SK-N-SH treated with all-trans-retinoic acid at 6 μM for 48 hours (cell line): ENCODE results near the gene SMAD9.

Experiments
- BACH2 ChIP-seq: fragments of 250-450 bp; sonication (Bioruptor Pico); IDR thresholded peaks from 2 replicates; pipeline ENCODE4 v1.9.0; 2021; ENCODE audit warnings: mild to moderate bottlenecking, borderline replicate concordance
- CREB5 ChIP-seq: fragments of 250-450 bp; sonication (Bioruptor Pico); IDR thresholded peaks from 2 replicates; pipeline ENCODE4 v1.5.1; 2020; ENCODE audit warnings: low read depth, mild to moderate bottlenecking, moderate library complexity
- GLIS3 ChIP-seq: fragments of 250-450 bp; sonication (Bioruptor Pico); IDR thresholded peaks from 2 replicates; pipeline ENCODE4 v1.5.0; 2020; ENCODE audit warnings: mild to moderate bottlenecking, moderate library complexity
- TOX ChIP-seq: fragments of 250-450 bp; sonication (Bioruptor Pico); IDR thresholded peaks from 2 replicates; pipeline ENCODE4 v1.8.0; 2021; ENCODE audit warnings: mild to moderate bottlenecking, moderate library complexity, borderline replicate concordance
- ZC3H10 ChIP-seq: fragments of 250-450 bp; sonication (Bioruptor Pico); IDR thresholded peaks from 2 replicates; pipeline ENCODE4 v1.5.1; 2021; ENCODE audit warnings: mild to moderate bottlenecking, moderate library complexity
- ZFP3 ChIP-seq: fragments of 250-450 bp; sonication (Bioruptor Pico); IDR thresholded peaks from 2 replicates; pipeline ENCODE4 v1.5.0; 2020; ENCODE audit warnings: mild to moderate bottlenecking, moderate library complexity
- ZFP30 ChIP-seq: fragments of 450-650 bp; formaldehyde crosslinking; IDR thresholded peaks from 2 replicates; pipeline ENCODE4 v1.5.0; 2022; ENCODE audit warnings: mild to moderate bottlenecking, moderate library complexity

- TF ChIP-seq TOX (CRISPR knock-in tag) (no peak), ZFP30 (no peak), GLIS3 (no peak), BACH2 (CRISPR knock-in tag) (no peak), CREB5 (CRISPR knock-in tag) (no peak), ZFP3 (CRISPR knock-in tag) (no peak), ZC3H10 (CRISPR knock-in tag) (no peak)
Observed at GRCh38 chr13:36919833-36920615, at the start of gene SMAD9.
